ENCODE results near the gene MAN2B2. TPM values are rescaled to one million over a fixed set of nuclear protein-coding genes. Genes with fewer than 3 reads are reported as not detected.

MAN2B2 gene
- total RNA-seq, 4 donors from 2014 or later = 23.1 to 41.2 (median 32.5) TPM

DNA sequence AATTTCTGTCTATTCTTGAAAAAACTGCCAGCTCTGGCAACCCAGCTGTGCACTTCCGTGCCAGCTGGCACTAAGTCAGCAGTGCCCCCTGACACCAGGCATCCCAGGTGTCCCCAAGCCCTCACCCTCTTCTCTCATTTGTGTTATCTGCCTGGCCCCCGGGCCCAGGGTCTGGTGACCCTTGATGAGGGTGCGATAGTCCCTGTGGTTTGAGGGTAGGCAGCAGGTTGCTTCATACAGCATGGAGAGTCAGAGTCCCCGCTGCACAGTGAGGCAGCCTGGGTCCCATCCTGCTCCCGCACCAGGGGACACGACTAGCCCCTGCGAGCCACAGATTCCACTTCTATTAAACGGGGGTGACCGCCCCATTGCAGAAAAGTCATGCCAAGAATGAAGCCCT lies 1.9 kb downstream of the MAN2B2 start:
- no peak overlapping the region for H3K27ac ChIP-seq
- no peaks in the 10 kb centered on the region for H3K9me3 ChIP-seq
- peaks cover 0 to 18% (median 3%) of the 10 kb centered on the region in 4 donors for H3K4me1 ChIP-seq
- no peak for TF ChIP-seq POLR2A (IDR thresholded peaks at IDR 0.05)
- TF ChIP-seq, protein P1, sequence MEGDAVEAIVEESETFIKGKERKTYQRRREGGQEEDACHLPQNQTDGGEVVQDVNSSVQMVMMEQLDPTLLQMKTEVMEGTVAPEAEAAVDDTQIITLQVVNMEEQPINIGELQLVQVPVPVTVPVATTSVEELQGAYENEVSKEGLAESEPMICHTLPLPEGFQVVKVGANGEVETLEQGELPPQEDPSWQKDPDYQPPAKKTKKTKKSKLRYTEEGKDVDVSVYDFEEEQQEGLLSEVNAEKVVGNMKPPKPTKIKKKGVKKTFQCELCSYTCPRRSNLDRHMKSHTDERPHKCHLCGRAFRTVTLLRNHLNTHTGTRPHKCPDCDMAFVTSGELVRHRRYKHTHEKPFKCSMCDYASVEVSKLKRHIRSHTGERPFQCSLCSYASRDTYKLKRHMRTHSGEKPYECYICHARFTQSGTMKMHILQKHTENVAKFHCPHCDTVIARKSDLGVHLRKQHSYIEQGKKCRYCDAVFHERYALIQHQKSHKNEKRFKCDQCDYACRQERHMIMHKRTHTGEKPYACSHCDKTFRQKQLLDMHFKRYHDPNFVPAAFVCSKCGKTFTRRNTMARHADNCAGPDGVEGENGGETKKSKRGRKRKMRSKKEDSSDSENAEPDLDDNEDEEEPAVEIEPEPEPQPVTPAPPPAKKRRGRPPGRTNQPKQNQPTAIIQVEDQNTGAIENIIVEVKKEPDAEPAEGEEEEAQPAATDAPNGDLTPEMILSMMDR (IDR thresholded peaks at IDR 0.05) = no peak
- H3K36me3 ChIP-seq = peaks cover 0 to 43% (median 0%) of the 10 kb centered on the region in 3 donors
- no peaks in the 10 kb centered on the region for H3K27me3 ChIP-seq
- DNase-seq = no peak
- no peak overlapping the region for H3K4me3 ChIP-seq

- peaks cover 0 to 45% (median 0%) of the 10 kb centered on the region in 3 donors for H3K36me3 ChIP-seq
- H3K27ac ChIP-seq = no peak overlapping the region
- H3K27me3 ChIP-seq = no peaks in the 10 kb centered on the region
- no peak overlapping the region for H3K4me3 ChIP-seq
- DNase-seq = no peak
- peaks cover 0 to 18% (median 3%) of the 10 kb centered on the region in 4 donors for H3K4me1 ChIP-seq
- no peak for TF ChIP-seq POLR2A (IDR thresholded peaks at IDR 0.05)
- TF ChIP-seq, protein P1 (IDR thresholded peaks at IDR 0.05) = no peak
- H3K9me3 ChIP-seq = no peaks in the 10 kb centered on the region
Observed at GRCh38 chr4:6577409-6577808, 2.4 kb downstream of the MAN2B2 start.

DNA sequence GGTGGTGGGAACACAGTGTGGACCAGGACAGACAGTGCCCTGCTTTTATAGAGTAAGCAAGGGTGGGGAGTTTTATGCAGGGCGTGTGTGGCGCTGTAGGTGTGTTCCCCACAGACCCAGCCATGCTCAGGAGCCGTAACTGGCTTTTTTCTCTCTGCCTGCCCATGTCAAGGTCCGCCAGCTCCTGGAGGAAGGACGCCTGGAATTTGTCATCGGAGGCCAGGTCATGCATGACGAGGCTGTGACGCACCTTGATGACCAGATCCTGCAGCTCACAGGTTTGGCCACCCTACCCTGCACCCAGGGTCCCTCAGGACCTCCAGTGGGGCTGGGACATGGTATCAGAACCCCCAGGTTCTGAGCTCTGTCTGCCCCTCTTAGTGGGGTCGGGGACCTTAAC lies 3.2 kb downstream of the MAN2B2 start:
- no peak for DNase-seq

DNA sequence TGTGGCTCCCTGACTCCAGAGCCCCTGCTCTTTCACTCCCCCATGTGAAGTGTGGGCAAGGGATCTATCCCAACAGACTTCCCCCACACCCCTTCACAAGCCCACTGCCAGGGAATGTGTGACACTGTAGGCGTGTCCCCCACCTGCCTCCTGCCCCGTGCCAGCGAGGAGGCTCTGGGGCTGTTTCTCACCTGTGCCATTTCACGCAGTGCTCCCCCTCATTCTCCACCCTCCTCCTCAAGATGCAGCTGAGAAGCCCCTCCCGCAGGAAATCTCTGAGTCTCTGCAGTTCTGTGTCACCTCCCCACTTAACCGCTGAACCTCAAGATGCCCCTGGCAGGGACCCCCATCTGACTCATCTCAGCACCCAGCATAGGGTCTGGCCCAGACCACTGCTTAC lies 5.4 kb downstream of the MAN2B2 start:
- no peak for TF ChIP-seq POLR2A (IDR thresholded peaks at IDR 0.05)
- TF ChIP-seq, protein P1 (IDR thresholded peaks at IDR 0.05) = no peak
- H3K27me3 ChIP-seq = no peaks in the 10 kb centered on the region
- H3K9me3 ChIP-seq = peaks cover 0 to under 1% (median 0%) of the 10 kb centered on the region in 4 donors
- DNase-seq = no peak
- H3K4me1 ChIP-seq = peaks cover 0 to 11% (median 3%) of the 10 kb centered on the region in 4 donors
- peaks cover 0 to 50% (median 0%) of the 10 kb centered on the region in 3 donors for H3K36me3 ChIP-seq
- H3K4me3 ChIP-seq = no peak overlapping the region
- no peak overlapping the region for H3K27ac ChIP-seq

More for the DNA sequence above, 3.2 kb downstream of the MAN2B2 start:
- Histone ChIP-seq H3K27me3 (no peaks in the 10 kb centered on the region), H3K36me3 (peaks cover 0 to 45% (median 0%) of the 10 kb centered on the region in 3 donors), H3K27ac (no peak overlapping the region), H3K4me1 (peaks cover 0 to 18% (median 3%) of the 10 kb centered on the region in 4 donors), H3K4me3 (no peak overlapping the region), H3K9me3 (no peaks in the 10 kb centered on the region)
- TF ChIP-seq, protein P1 (IDR thresholded peaks at IDR 0.05) = no peak
- TF ChIP-seq POLR2A (IDR thresholded peaks at IDR 0.05) = no peak

DNA sequence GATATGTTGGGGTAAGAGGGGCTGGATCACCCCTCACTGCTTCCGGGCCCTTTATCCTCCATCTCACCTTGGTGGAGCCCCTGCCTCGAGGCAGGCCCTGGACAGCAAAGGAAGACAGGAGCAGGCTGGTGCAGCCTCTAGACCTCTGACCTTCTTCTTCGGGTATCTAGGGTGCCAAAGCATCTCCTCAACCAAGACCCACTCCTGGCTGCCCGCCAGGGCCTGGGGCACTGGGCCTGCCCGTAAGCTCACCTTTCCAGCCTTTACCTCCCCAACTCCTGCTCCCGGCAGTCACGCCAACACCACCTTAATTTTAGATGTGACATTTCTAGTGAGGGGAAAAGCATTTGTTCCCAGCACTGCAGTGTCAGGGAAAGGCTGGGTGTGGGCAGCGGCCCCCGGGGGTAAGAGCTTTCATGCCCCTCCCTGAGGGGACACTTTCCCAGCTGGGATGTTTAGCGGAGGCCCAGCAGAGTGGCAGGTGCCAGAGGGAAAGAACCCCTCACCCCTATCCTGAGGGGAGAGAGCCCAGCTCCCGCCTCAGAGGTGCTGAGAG lies 6.7 kb downstream of the MAN2B2 start:
- Histone ChIP-seq H3K27ac (no peak overlapping the region), H3K36me3 (peaks cover 0 to 49% (median 0%) of the 10 kb centered on the region in 3 donors), H3K4me1 (no peaks in the 10 kb centered on the region), H3K27me3 (no peaks in the 10 kb centered on the region), H3K4me3 (no peak overlapping the region), H3K9me3 (peaks cover 0 to 4% (median 0%) of the 10 kb centered on the region in 4 donors)
- no peak for TF ChIP-seq POLR2A (IDR thresholded peaks at IDR 0.05)
- TF ChIP-seq, protein P1 (IDR thresholded peaks at IDR 0.05) = no peak
- no peak for DNase-seq
